SU-DHL-6 (cell line): ENCODE results near the gene OR2J3.
"Not testable (repeated sequence)": the region's sequence is repeated elsewhere in the genome, so short reads cannot be mapped to it uniquely, and the experiment has no call there.

Source experiments
- H2AFZ ChIP-seq: fragments of 200-600 bp; sonication (generic); 2 replicates; pipeline ENCODE4 v1.6.1; 2014; ENCODE audit warnings: low read depth, mild to moderate bottlenecking, moderate library complexity, mixed read lengths, antibody characterized with exemption, low read length; ENCODE audit not compliant: severe bottlenecking
- H3F3A ChIP-seq: fragments of 200-600 bp; shearing (Covaris generic); 2 replicates; pipeline ENCODE4 v1.6.0; 2016; ENCODE audit warnings: antibody characterized with exemption, mild to moderate bottlenecking; ENCODE audit not compliant: insufficient read depth
- H3K27ac ChIP-seq: fragments of 200-600 bp; sonication (generic); 2 replicates; pipeline ENCODE4 v1.5.1; 2016; ENCODE audit warnings: low read depth, mild to moderate bottlenecking, low read length, moderate library complexity, mixed read lengths
- H3K27me3 ChIP-seq: fragments of 200-600 bp; sonication (generic), shearing (Covaris generic); 2 replicates; pipeline ENCODE4 v1.6.0; 2014; ENCODE audit warnings: mild to moderate bottlenecking, low read length
- H3K36me3 ChIP-seq: fragments of 200-600 bp; sonication (generic); 2 replicates; pipeline ENCODE4 v1.6.1; 2014; ENCODE audit warnings: mild to moderate bottlenecking, low read length, mixed read lengths
- H3K4me2 ChIP-seq: fragments of 300-600, 200-600 bp; shearing (Covaris generic), sonication (generic); 2 replicates; pipeline ENCODE4 v1.6.0; 2014; ENCODE audit warnings: low read length, low read depth, mild to moderate bottlenecking; ENCODE audit not compliant: poor library complexity, severe bottlenecking
- H3K4me3 ChIP-seq: fragments of 200-600 bp; sonication (generic); 2 replicates; pipeline ENCODE4 v1.5.1; 2014; ENCODE audit warnings: antibody characterized with exemption, low read length, mild to moderate bottlenecking, mixed read lengths; ENCODE audit not compliant: insufficient read depth, poor library complexity, severe bottlenecking
- H3K79me2 ChIP-seq: fragments of 200-600 bp; sonication (generic); 2 replicates; pipeline ENCODE4 v1.6.1; 2014; ENCODE audit warnings: mild to moderate bottlenecking, low read length, moderate library complexity; ENCODE audit not compliant: insufficient read depth
- H3K9ac ChIP-seq: fragments of 200-600 bp; sonication (generic); 2 replicates; pipeline ENCODE4 v1.7.0; 2014; ENCODE audit warnings: mild to moderate bottlenecking, low read length
- H3K9me2 ChIP-seq: fragments of 200-600 bp; sonication (generic); replicated peaks from 2 replicates; pipeline ENCODE4 v1.6.1; 2014; ENCODE audit warnings: low read length; ENCODE audit not compliant: insufficient read depth
- H3K9me3 ChIP-seq: fragments of 200-600 bp; sonication (generic); 2 replicates; pipeline ENCODE4 v1.6.1; 2014; ENCODE audit warnings: low read length, mixed read lengths; ENCODE audit not compliant: insufficient read depth
- H4K20me1 ChIP-seq: fragments of 200-600 bp; sonication (generic); 2 replicates; pipeline ENCODE4 v1.6.1; 2014; ENCODE audit warnings: low read depth, mild to moderate bottlenecking, antibody characterized with exemption, low read length, moderate library complexity, mixed read lengths
- CTCF ChIP-seq: fragments of 200-600 bp; sonication (generic); IDR thresholded peaks from one replicate; pipeline ENCODE4 v1.5.1; 2017; ENCODE audit warnings: antibody characterized with exemption, mild to moderate bottlenecking, low read length, moderate library complexity; ENCODE audit not compliant: insufficient read depth, poor library complexity, severe bottlenecking
- EZH2phosphoT487 ChIP-seq: fragments of 200-600 bp; sonication (generic), shearing (Covaris generic); conservative IDR thresholded peaks from 2 replicates; pipeline ENCODE4 v1.6.1; 2018; ENCODE audit warnings: mild to moderate bottlenecking, antibody characterized with exemption, low read length, moderate library complexity, mixed read lengths

OR2J3 gene

GRCh38 chr6:29146179-29146578 is 38.3 kb downstream of the OR2J3 start:
- no peak overlapping the region for H3K9ac ChIP-seq
- H2AFZ ChIP-seq, result no peak overlapping the region
- 0 out of 2 replicates have a peak, but pooled peaks cover 4% of the 10 kb centered on the region for H3K9me2 ChIP-seq
- H4K20me1 ChIP-seq, result no peaks in the 10 kb centered on the region
- no peaks in the 10 kb centered on the region for H3F3A ChIP-seq
- no peak overlapping the region for H3K4me3 ChIP-seq
- H3K4me2 ChIP-seq, result no peak overlapping the region
- H3K9me3 ChIP-seq, result peaks cover 14% of the 10 kb centered on the region; the same call in 1 of the 2 replicates
- no peak for TF ChIP-seq CTCF
- TF ChIP-seq EZH2phosphoT487, result no peak
- no peaks in the 10 kb centered on the region for H3K79me2 ChIP-seq
- no peaks in the 10 kb centered on the region for H3K36me3 ChIP-seq
- H3K27me3 ChIP-seq, result no peaks in the 10 kb centered on the region
- no peak overlapping the region for H3K27ac ChIP-seq

GRCh38 chr6:29147074-29147473 is 39.2 kb downstream of the OR2J3 start:
- no peak overlapping the region for H3K9ac ChIP-seq
- H3K4me2 ChIP-seq, result no peak overlapping the region
- no peaks in the 10 kb centered on the region for H3F3A ChIP-seq
- H2AFZ ChIP-seq, result no peak overlapping the region
- no peaks in the 10 kb centered on the region for H4K20me1 ChIP-seq
- no peak overlapping the region for H3K27ac ChIP-seq
- H3K36me3 ChIP-seq, result no peaks in the 10 kb centered on the region
- H3K4me3 ChIP-seq, result no peak overlapping the region
- 0 out of 2 replicates have a peak, but pooled peaks cover 4% of the 10 kb centered on the region for H3K9me2 ChIP-seq
- H3K9me3 ChIP-seq, result peaks cover 14% of the 10 kb centered on the region; the same call in 1 of the 2 replicates
- no peaks in the 10 kb centered on the region for H3K27me3 ChIP-seq
- no peak for TF ChIP-seq CTCF
- no peak for TF ChIP-seq EZH2phosphoT487
- H3K79me2 ChIP-seq, result no peaks in the 10 kb centered on the region

- not testable (repeated sequence) for H3K36me3 ChIP-seq, H3K9me2 ChIP-seq
Measured at GRCh38 chr6:29149444-29149843, 41.6 kb downstream of the OR2J3 start.

GRCh38 chr6:29153083-29153482 is 45.2 kb downstream of the OR2J3 start:
- H3K4me3 ChIP-seq, result no peak overlapping the region
- no peak overlapping the region for H3K9ac ChIP-seq
- no peaks in the 10 kb centered on the region for H3K27me3 ChIP-seq
- H2AFZ ChIP-seq, result no peak overlapping the region
- 0 out of 2 replicates have a peak, but pooled peaks cover 4% of the 10 kb centered on the region for H3K9me2 ChIP-seq
- no peak overlapping the region for H3K27ac ChIP-seq
- H4K20me1 ChIP-seq, result no peaks in the 10 kb centered on the region
- H3K9me3 ChIP-seq, result no peaks in the 10 kb centered on the region
- H3K4me2 ChIP-seq, result no peak overlapping the region
- H3K79me2 ChIP-seq, result no peaks in the 10 kb centered on the region
- H3K36me3 ChIP-seq, result no peaks in the 10 kb centered on the region
- no peaks in the 10 kb centered on the region for H3F3A ChIP-seq
- TF ChIP-seq EZH2phosphoT487, result no peak
- TF ChIP-seq CTCF, result no peak

More at GRCh38 chr6:29149444-29149843, 41.6 kb downstream of the OR2J3 start:
- H3K4me2 ChIP-seq, H3K79me2 ChIP-seq, H3K27ac ChIP-seq, H3K9ac ChIP-seq, H4K20me1 ChIP-seq, H3K4me3 ChIP-seq, H2AFZ ChIP-seq, H3F3A ChIP-seq, H3K27me3 ChIP-seq, H3K9me3 ChIP-seq: not testable (repeated sequence)

GRCh38 chr6:29155182-29155581 is 47.3 kb downstream of the OR2J3 start:
- H2AFZ ChIP-seq, H4K20me1 ChIP-seq, H3K4me3 ChIP-seq, H3K27ac ChIP-seq, H3K9me2 ChIP-seq, H3K79me2 ChIP-seq, H3K4me2 ChIP-seq, H3K36me3 ChIP-seq, H3K27me3 ChIP-seq, H3K9ac ChIP-seq, H3K9me3 ChIP-seq, H3F3A ChIP-seq: not testable (repeated sequence)

- not testable (repeated sequence) for H3K4me2 ChIP-seq, H2AFZ ChIP-seq, H3F3A ChIP-seq, H3K4me3 ChIP-seq, H3K27ac ChIP-seq, H3K79me2 ChIP-seq, H3K9me3 ChIP-seq, H3K9ac ChIP-seq, H3K27me3 ChIP-seq, H3K9me2 ChIP-seq, H3K36me3 ChIP-seq, H4K20me1 ChIP-seq
Measured at GRCh38 chr6:29159922-29160321, 52.1 kb downstream of the OR2J3 start.
